HEK293 (cell line): Measurements from ENCODE around the gene CDC42.

Experiments used
- CTCF ChIA-PET: fragments of 350-600 bp; formaldehyde crosslinking; extraction: SDS; loops from one replicate; lab custom pipeline; 2021; ENCODE audit warnings: antibody characterized with exemption; lab: Yijun Ruan, JAX
- POLR2A ChIA-PET: fragments of 300-600 bp; formaldehyde crosslinking; extraction: SDS; loops from one replicate; lab custom pipeline; 2020; ENCODE audit warnings: antibody characterized with exemption, inconsistent platforms; lab: Yijun Ruan, JAX
- H3K27ac ChIP-seq: fragments of 200-500 bp; sonication (Bioruptor generic); 2 replicates; pipeline ENCODE4 v1.5.1; 2014; ENCODE audit warnings: low read depth, low read length, control low read depth, inconsistent platforms; ENCODE audit errors: extremely low read depth
- H3K36me3 ChIP-seq, 2 experiments: fragments of 200-500 bp in 1 of 2; sonication (Bioruptor generic) in 1 of 2; 1 replicate in 1 of 2; 2 replicates in 1 of 2; pipeline ENCODE4 v1.5.1; 2014 to 2017; ENCODE audit warnings: inconsistent platforms in 2 of 2, low read length in 2 of 2; ENCODE audit not compliant: control insufficient read depth in 2 of 2, insufficient read depth in 1 of 2
- H3K4me1 ChIP-seq: fragments of 200-500 bp; sonication (Bioruptor generic); 2 replicates; pipeline ENCODE4 v1.5.1; 2014; ENCODE audit warnings: mild to moderate bottlenecking, low read length, inconsistent platforms; ENCODE audit not compliant: control insufficient read depth, insufficient read depth
- H3K4me3 ChIP-seq: 2 replicates; pipeline ENCODE4 v1.5.1; 2011; ENCODE audit warnings: low read depth, mild to moderate bottlenecking, control low read depth, low read length, moderate library complexity
- H3K9me3 ChIP-seq: fragments of 200-500 bp; sonication (Bioruptor generic); 2 replicates; pipeline ENCODE4 v1.5.1; 2014; ENCODE audit warnings: low read depth, low read length, inconsistent platforms; ENCODE audit not compliant: control insufficient read depth, insufficient read depth
- EGR2 ChIP-seq: fragments of 450-650 bp; formaldehyde crosslinking; IDR thresholded peaks from 2 replicates; pipeline ENCODE4 v1.5.1; 2016; ENCODE audit warnings: low read depth, missing biosample characterization, missing genetic modification characterization
- KLF10 ChIP-seq: fragments of 450-650 bp; IDR thresholded peaks from 2 replicates; pipeline ENCODE4 v1.5.1; 2018; ENCODE audit warnings: missing biosample characterization, mild to moderate bottlenecking, missing genetic modification characterization
- OVOL3 ChIP-seq: fragments of 450-650 bp; formaldehyde crosslinking; IDR thresholded peaks from 2 replicates; pipeline ENCODE4 v1.5.1; 2016; ENCODE audit warnings: missing biosample characterization, missing genetic modification characterization
- ZNF214 ChIP-seq: fragments of 450-650 bp; formaldehyde crosslinking; IDR thresholded peaks from 2 replicates; pipeline ENCODE4 v1.5.1; 2017; ENCODE audit warnings: missing biosample characterization, mild to moderate bottlenecking, missing genetic modification characterization, borderline replicate concordance
- ZNF324 ChIP-seq: fragments of 450-650 bp; formaldehyde crosslinking; IDR thresholded peaks from 2 replicates; pipeline ENCODE4 v1.5.1; 2016; ENCODE audit warnings: missing biosample characterization, missing genetic modification characterization
- ZNF600 ChIP-seq: fragments of 450-650 bp; formaldehyde crosslinking; IDR thresholded peaks from 2 replicates; pipeline ENCODE4 v1.5.1; 2016; ENCODE audit warnings: missing biosample characterization, missing genetic modification characterization
- ZNF629 ChIP-seq: fragments of 450-650 bp; formaldehyde crosslinking; IDR thresholded peaks from 2 replicates; pipeline ENCODE4 v1.5.1; 2017; ENCODE audit warnings: missing biosample characterization, missing genetic modification characterization
- ZNF664 ChIP-seq: fragments of 450-650 bp; formaldehyde crosslinking; IDR thresholded peaks from 2 replicates; pipeline ENCODE4 v1.5.1; 2016; ENCODE audit warnings: missing biosample characterization, missing genetic modification characterization
- ZNF843 ChIP-seq: fragments of 450-650 bp; formaldehyde crosslinking; IDR thresholded peaks from 2 replicates; pipeline ENCODE4 v1.5.1; 2016; ENCODE audit warnings: missing biosample characterization, missing genetic modification characterization
- TF ChIP-seq, protein P1 (sequence below): fragments of 450-650 bp; formaldehyde crosslinking; IDR thresholded peaks from 2 replicates; pipeline ENCODE4 v1.5.1; 2016; ENCODE audit warnings: missing biosample characterization, missing genetic modification characterization, low read depth
- TF ChIP-seq, protein P2 (sequence below): fragments of 450-650 bp; formaldehyde crosslinking; IDR thresholded peaks from 2 replicates; pipeline ENCODE4 v1.5.0; 2017; ENCODE audit warnings: missing biosample characterization, missing genetic modification characterization, borderline replicate concordance
- TF ChIP-seq, protein P3 (sequence below): fragments of 450-650 bp; formaldehyde crosslinking; IDR thresholded peaks from 2 replicates; pipeline ENCODE4 v1.5.1; 2016; ENCODE audit warnings: missing biosample characterization, missing genetic modification characterization
- TF ChIP-seq, protein P4 (sequence below): fragments of 450-650 bp; formaldehyde crosslinking; IDR thresholded peaks from 2 replicates; pipeline ENCODE4 v1.5.1; 2016; ENCODE audit warnings: missing biosample characterization, missing genetic modification characterization, borderline replicate concordance
- TF ChIP-seq, protein P5 (sequence below): fragments of 450-650 bp; formaldehyde crosslinking; IDR thresholded peaks from 2 replicates; pipeline ENCODE4 v1.5.1; 2016; ENCODE audit warnings: missing biosample characterization, missing genetic modification characterization, borderline replicate concordance

Gene CDC42

DNA sequence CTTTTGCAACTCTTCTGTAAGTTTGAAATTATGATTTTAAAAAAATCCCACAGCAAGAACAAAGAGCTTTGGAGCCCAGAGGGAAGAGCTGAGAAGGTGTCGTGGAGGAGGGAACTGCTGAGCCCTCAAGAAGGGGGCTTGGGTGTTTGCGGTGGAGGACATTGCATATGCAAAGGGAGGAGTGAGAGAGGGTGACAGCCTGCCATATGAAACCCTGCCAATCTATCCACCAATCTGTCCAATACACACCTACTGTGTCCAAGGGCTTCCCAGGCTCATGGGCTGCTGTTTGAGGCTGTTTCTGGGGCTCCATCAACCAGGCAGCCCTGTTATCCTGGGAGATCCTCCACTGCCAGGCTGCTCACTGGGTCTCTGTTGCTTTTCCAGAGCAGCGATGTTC is 75.2 kb downstream of the CDC42 start (continued):
- TF ChIP-seq ZNF664 (tag by site-specific recombination) (no peak), ZNF324 (tag by site-specific recombination) (no peak)
- TF ChIP-seq, protein P1, sequence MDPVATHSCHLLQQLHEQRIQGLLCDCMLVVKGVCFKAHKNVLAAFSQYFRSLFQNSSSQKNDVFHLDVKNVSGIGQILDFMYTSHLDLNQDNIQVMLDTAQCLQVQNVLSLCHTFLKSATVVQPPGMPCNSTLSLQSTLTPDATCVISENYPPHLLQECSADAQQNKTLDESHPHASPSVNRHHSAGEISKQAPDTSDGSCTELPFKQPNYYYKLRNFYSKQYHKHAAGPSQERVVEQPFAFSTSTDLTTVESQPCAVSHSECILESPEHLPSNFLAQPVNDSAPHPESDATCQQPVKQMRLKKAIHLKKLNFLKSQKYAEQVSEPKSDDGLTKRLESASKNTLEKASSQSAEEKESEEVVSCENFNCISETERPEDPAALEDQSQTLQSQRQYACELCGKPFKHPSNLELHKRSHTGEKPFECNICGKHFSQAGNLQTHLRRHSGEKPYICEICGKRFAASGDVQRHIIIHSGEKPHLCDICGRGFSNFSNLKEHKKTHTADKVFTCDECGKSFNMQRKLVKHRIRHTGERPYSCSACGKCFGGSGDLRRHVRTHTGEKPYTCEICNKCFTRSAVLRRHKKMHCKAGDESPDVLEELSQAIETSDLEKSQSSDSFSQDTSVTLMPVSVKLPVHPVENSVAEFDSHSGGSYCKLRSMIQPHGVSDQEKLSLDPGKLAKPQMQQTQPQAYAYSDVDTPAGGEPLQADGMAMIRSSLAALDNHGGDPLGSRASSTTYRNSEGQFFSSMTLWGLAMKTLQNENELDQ (tag by site-specific recombination) = no peak
- TF ChIP-seq, protein P2, sequence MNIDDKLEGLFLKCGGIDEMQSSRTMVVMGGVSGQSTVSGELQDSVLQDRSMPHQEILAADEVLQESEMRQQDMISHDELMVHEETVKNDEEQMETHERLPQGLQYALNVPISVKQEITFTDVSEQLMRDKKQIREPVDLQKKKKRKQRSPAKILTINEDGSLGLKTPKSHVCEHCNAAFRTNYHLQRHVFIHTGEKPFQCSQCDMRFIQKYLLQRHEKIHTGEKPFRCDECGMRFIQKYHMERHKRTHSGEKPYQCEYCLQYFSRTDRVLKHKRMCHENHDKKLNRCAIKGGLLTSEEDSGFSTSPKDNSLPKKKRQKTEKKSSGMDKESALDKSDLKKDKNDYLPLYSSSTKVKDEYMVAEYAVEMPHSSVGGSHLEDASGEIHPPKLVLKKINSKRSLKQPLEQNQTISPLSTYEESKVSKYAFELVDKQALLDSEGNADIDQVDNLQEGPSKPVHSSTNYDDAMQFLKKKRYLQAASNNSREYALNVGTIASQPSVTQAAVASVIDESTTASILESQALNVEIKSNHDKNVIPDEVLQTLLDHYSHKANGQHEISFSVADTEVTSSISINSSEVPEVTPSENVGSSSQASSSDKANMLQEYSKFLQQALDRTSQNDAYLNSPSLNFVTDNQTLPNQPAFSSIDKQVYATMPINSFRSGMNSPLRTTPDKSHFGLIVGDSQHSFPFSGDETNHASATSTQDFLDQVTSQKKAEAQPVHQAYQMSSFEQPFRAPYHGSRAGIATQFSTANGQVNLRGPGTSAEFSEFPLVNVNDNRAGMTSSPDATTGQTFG (tag by site-specific recombination) = no peak
- TF ChIP-seq, all 188 proteins: peak for 0

DNA sequence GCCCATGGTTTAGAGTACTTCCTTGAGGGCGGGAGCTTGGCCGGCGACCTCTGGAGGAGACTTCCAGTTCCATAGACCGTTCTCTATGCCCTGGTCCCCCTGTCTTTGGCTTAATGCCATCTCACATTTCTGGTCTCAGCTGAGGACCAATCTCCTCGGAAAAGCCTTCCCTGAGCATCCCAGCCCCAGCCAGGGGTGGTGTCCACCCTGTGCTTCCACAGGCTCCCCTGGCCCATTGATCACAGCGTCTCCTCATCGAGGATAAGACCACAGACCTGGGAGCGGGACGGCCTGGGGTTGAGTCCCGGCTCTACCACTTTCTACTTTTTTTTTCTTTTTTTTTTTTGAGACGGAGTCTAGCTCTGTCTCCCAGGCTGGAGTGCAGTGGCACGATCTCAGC is 75.9 kb downstream of the CDC42 start:
- peaks cover 0 to 1% of the 10 kb centered on the region in 2 experiments; a peak in 1 of 3 replicates for H3K36me3 ChIP-seq
- no peak overlapping the region for H3K4me3 ChIP-seq
- ChIA-PET POLR2A (no interaction called here), CTCF (interaction anchor here (0.7 to 6.5 kb wide), 2 partner anchors 287 to 514 kb away, joined by 3 to 61 read pairs; no protein-coding TSS in a partner anchor)
- H3K9me3 ChIP-seq = no peaks in the 10 kb centered on the region
- TF ChIP-seq, protein P3, sequence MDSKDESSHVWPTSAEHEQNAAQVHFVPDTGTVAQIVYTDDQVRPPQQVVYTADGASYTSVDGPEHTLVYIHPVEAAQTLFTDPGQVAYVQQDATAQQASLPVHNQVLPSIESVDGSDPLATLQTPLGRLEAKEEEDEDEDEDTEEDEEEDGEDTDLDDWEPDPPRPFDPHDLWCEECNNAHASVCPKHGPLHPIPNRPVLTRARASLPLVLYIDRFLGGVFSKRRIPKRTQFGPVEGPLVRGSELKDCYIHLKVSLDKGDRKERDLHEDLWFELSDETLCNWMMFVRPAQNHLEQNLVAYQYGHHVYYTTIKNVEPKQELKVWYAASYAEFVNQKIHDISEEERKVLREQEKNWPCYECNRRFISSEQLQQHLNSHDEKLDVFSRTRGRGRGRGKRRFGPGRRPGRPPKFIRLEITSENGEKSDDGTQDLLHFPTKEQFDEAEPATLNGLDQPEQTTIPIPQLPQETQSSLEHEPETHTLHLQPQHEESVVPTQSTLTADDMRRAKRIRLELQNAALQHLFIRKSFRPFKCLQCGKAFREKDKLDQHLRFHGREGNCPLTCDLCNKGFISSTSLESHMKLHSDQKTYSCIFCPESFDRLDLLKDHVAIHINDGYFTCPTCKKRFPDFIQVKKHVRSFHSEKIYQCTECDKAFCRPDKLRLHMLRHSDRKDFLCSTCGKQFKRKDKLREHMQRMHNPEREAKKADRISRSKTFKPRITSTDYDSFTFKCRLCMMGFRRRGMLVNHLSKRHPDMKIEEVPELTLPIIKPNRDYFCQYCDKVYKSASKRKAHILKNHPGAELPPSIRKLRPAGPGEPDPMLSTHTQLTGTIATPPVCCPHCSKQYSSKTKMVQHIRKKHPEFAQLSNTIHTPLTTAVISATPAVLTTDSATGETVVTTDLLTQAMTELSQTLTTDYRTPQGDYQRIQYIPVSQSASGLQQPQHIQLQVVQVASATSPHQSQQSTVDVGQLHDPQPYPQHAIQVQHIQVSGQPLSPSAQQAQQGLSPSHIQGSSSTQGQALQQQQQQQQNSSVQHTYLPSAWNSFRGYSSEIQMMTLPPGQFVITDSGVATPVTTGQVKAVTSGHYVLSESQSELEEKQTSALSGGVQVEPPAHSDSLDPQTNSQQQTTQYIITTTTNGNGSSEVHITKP (tag by site-specific recombination) = 0 out of 2 replicates have a peak, but pooled peaks have one; percentile 14
- TF ChIP-seq EGR2 (tag by site-specific recombination) = no peak
- H3K27ac ChIP-seq = no peak overlapping the region
- H3K4me1 ChIP-seq = no peaks in the 10 kb centered on the region

DNA sequence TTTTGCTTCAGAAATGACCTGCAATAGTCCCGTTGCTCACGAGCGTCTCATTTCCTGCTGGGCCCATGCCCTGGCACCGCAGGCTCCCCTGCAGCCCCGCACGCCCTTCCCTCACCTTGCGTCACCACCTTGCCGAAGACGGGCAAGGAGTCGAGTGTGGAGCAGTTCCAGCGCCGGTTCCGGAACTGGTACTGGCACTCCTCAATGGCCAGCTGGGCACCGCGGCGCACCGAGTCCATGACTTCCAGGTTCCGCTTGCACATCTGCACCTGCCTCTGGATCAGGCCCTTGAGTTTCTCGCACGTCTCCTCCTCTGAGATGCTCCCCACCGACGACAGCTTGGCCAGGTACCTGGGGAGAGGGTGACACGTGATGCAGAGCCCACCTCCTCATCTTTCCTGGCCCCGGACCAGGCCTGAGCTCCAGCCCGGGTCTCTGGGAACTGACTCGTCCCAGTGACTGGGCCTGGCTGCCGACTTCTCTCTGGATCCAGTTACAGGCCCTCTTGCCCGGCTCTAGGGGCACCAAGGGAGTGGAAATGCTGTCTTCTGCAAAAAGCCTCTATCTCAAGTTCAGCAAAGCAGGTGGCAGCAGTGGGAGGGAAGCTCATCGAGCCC is 77.1 kb downstream of the CDC42 start:
- no peaks in the 10 kb centered on the region for H3K36me3 ChIP-seq
- POLR2A ChIA-PET = interaction anchor here (0.6 kb wide), 1 partner anchor 187 kb away, joined by 3 read pairs; no protein-coding TSS in a partner anchor
- no peaks in the 10 kb centered on the region for H3K9me3 ChIP-seq
- TF ChIP-seq ZNF843 = no peak
- 0 out of 2 replicates have a peak, but pooled peaks have one; percentile 12 for TF ChIP-seq ZNF600
- CTCF ChIA-PET = interaction anchor here (0.7 to 6.5 kb wide), 6 partner anchors 11 to 593 kb away, joined by 3 to 61 read pairs (median 4); no protein-coding TSS in a partner anchor
- no peak overlapping the region for H3K27ac ChIP-seq
- no peaks in the 10 kb centered on the region for H3K4me1 ChIP-seq
- H3K4me3 ChIP-seq = no peak overlapping the region

DNA sequence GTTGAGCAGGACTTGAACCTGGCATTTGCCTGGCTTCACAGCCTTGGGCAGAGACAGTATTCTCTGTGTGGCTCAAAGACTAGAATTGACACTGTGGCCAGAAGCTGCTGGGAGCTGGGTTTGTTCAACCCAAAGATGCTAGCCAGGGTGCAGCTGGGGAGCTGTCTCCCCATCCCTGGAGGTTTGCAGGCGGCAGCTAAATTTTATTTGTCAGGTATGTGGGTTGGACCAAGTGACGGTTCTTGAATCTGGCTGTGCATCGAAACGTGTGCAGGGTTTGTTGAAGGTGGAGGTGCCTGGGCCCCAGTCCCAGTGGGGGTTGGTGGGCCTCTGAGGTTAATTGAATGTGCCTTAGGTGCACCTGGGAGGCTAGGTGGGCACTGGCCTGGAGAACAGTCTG is 78.6 kb downstream of the CDC42 start:
- Histone ChIP-seq H3K27ac (no peak overlapping the region), H3K9me3 (no peaks in the 10 kb centered on the region), H3K4me1 (no peaks in the 10 kb centered on the region), H3K36me3 (no peaks in the 10 kb centered on the region), H3K4me3 (no peak overlapping the region)
- ChIA-PET CTCF (interaction anchor here (0.6 to 6.5 kb wide), 11 partner anchors 10 to 731 kb away, joined by 3 to 61 read pairs (median 7); no protein-coding TSS in a partner anchor), POLR2A (no interaction called here)
- TF ChIP-seq, protein P4, sequence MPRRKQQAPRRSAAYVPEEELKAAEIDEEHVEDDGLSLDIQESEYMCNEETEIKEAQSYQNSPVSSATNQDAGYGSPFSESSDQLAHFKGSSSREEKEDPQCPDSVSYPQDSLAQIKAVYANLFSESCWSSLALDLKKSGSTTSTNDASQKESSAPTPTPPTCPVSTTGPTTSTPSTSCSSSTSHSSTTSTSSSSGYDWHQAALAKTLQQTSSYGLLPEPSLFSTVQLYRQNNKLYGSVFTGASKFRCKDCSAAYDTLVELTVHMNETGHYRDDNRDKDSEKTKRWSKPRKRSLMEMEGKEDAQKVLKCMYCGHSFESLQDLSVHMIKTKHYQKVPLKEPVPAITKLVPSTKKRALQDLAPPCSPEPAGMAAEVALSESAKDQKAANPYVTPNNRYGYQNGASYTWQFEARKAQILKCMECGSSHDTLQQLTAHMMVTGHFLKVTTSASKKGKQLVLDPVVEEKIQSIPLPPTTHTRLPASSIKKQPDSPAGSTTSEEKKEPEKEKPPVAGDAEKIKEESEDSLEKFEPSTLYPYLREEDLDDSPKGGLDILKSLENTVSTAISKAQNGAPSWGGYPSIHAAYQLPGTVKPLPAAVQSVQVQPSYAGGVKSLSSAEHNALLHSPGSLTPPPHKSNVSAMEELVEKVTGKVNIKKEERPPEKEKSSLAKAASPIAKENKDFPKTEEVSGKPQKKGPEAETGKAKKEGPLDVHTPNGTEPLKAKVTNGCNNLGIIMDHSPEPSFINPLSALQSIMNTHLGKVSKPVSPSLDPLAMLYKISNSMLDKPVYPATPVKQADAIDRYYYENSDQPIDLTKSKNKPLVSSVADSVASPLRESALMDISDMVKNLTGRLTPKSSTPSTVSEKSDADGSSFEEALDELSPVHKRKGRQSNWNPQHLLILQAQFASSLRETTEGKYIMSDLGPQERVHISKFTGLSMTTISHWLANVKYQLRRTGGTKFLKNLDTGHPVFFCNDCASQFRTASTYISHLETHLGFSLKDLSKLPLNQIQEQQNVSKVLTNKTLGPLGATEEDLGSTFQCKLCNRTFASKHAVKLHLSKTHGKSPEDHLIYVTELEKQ (tag by site-specific recombination) = no peak
- no peak for TF ChIP-seq ZNF214 (tag by site-specific recombination)
- TF ChIP-seq, protein P5, sequence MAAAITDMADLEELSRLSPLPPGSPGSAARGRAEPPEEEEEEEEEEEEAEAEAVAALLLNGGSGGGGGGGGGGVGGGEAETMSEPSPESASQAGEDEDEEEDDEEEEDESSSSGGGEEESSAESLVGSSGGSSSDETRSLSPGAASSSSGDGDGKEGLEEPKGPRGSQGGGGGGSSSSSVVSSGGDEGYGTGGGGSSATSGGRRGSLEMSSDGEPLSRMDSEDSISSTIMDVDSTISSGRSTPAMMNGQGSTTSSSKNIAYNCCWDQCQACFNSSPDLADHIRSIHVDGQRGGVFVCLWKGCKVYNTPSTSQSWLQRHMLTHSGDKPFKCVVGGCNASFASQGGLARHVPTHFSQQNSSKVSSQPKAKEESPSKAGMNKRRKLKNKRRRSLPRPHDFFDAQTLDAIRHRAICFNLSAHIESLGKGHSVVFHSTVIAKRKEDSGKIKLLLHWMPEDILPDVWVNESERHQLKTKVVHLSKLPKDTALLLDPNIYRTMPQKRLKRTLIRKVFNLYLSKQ (tag by site-specific recombination) = no peak
- no peak for TF ChIP-seq OVOL3 (tag by site-specific recombination)
- TF ChIP-seq ZNF629 (tag by site-specific recombination) = no peak
- no peak for TF ChIP-seq KLF10
